HEK293 (cell line): Measurements from ENCODE around the gene RPS10.

ENCODE experiments used
- CTCF ChIP-seq: fragments of 450-650 bp; formaldehyde crosslinking; IDR thresholded peaks from 2 replicates; pipeline ENCODE4 v1.5.1; 2016; ENCODE audit warnings: missing biosample characterization, missing genetic modification characterization
- EGR2 ChIP-seq: fragments of 450-650 bp; formaldehyde crosslinking; IDR thresholded peaks from 2 replicates; pipeline ENCODE4 v1.5.1; 2016; ENCODE audit warnings: low read depth, missing biosample characterization, missing genetic modification characterization
- ZNF677 ChIP-seq: fragments of 450-650 bp; IDR thresholded peaks from 2 replicates; pipeline ENCODE4 v1.5.0; 2018; ENCODE audit warnings: missing biosample characterization, mild to moderate bottlenecking, missing genetic modification characterization, moderate library complexity
- ZNF776 ChIP-seq: fragments of 450-650 bp; formaldehyde crosslinking; IDR thresholded peaks from 2 replicates; pipeline ENCODE4 v1.5.0; 2017; ENCODE audit warnings: missing biosample characterization, missing genetic modification characterization, borderline replicate concordance

GRCh38 chr6:34384321-34385153 is 41.3 kb downstream of the RPS10 start:
- TF ChIP-seq CTCF (tag by site-specific recombination): no peak
- 0 out of 2 replicates have a peak, but pooled peaks have one; percentile 6 for TF ChIP-seq EGR2 (tag by site-specific recombination)
- no peak for TF ChIP-seq ZNF776 (tag by site-specific recombination)
- no peak for TF ChIP-seq ZNF677 (tag by site-specific recombination)
